HepG2 (cell line): ENCODE results near the gene NREP. TPM values are rescaled to one million over a fixed set of nuclear protein-coding genes. Genes with fewer than 3 reads are reported as not detected.

Experiments used
- FOXJ3 ChIP-seq: sonication (generic); formaldehyde crosslinking; IDR thresholded peaks from 2 replicates; pipeline ENCODE4 v1.4.0; 2020; ENCODE audit warnings: missing genetic modification reagents, mild to moderate bottlenecking, borderline replicate concordance
- HMGA1 ChIP-seq: sonication (generic); formaldehyde crosslinking; conservative IDR thresholded peaks from 2 replicates; pipeline ENCODE4 v1.4.0; 2020; ENCODE audit warnings: missing genetic modification reagents
- MTERF4 ChIP-seq: sonication (generic); formaldehyde crosslinking; IDR thresholded peaks from 2 replicates; pipeline ENCODE4 v1.8.0; 2023; ENCODE audit warnings: mild to moderate bottlenecking, missing genetic modification reagents
- REST ChIP-seq, 2 experiments: IDR thresholded peaks; 2 replicates each; pipeline ENCODE4 v1.6.1; 2011 to 2012; ENCODE audit warnings: low read length in 2 of 2, borderline replicate concordance in 1 of 2, low read depth in 1 of 2, mild to moderate bottlenecking in 1 of 2, moderate library complexity in 1 of 2
- SALL2 ChIP-seq: sonication (generic); formaldehyde crosslinking; IDR thresholded peaks from 2 replicates; pipeline ENCODE4 v1.8.1; 2023; ENCODE audit warnings: mild to moderate bottlenecking, missing genetic modification reagents, inconsistent platforms
- SAP130 ChIP-seq: IDR thresholded peaks from 2 replicates; pipeline ENCODE4 v1.6.1; 2016; ENCODE audit warnings: low read depth
- SP4 ChIP-seq: sonication (generic); formaldehyde crosslinking; IDR thresholded peaks from 2 replicates; pipeline ENCODE4 v1.8.1; 2023; ENCODE audit warnings: mild to moderate bottlenecking, missing genetic modification reagents
- TEAD3 ChIP-seq: optimal IDR thresholded peaks from 2 replicates; pipeline ENCODE3; 2016; ENCODE audit warnings: borderline replicate concordance
- TSC22D2 ChIP-seq: sonication (generic); formaldehyde crosslinking; IDR thresholded peaks from 2 replicates; pipeline ENCODE4 v1.5.1; 2020; ENCODE audit warnings: missing genetic modification reagents, mild to moderate bottlenecking, borderline replicate concordance
- ZFP82 ChIP-seq: sonication (generic); formaldehyde crosslinking; IDR thresholded peaks from 2 replicates; pipeline ENCODE4 v1.5.1; 2020; ENCODE audit warnings: mild to moderate bottlenecking, missing genetic modification reagents, borderline replicate concordance
- ZFX ChIP-seq: sonication (generic); formaldehyde crosslinking; IDR thresholded peaks from 2 replicates; pipeline ENCODE4 v1.4.0; 2020; ENCODE audit warnings: mild to moderate bottlenecking, low read depth, missing genetic modification reagents, moderate library complexity
- ZKSCAN1 ChIP-seq: fragments of 150-350 bp; IDR thresholded peaks from 2 replicates; pipeline ENCODE4 v1.6.1; 2014; ENCODE audit warnings: low read length
- ZNF225 ChIP-seq: sonication (generic); formaldehyde crosslinking; IDR thresholded peaks from 2 replicates; pipeline ENCODE4 v1.4.0; 2020; ENCODE audit warnings: mild to moderate bottlenecking, missing genetic modification reagents
- ZNF460 ChIP-seq: sonication (generic); formaldehyde crosslinking; IDR thresholded peaks from 2 replicates; pipeline ENCODE4 v1.5.1; 2020; ENCODE audit warnings: missing genetic modification reagents, mild to moderate bottlenecking, borderline replicate concordance
- ZNF670 ChIP-seq: sonication (generic); formaldehyde crosslinking; IDR thresholded peaks from 2 replicates; pipeline ENCODE4 v1.8.0; 2022; ENCODE audit warnings: mild to moderate bottlenecking, missing genetic modification reagents, borderline replicate concordance
- polyA plus RNA-seq, 8 experiments: library from polyadenylated mRNA; depleted of rRNA in 3 of 8; stranded (reverse) in 7 of 8; unstranded in 1 of 8; fragments of >200 nt; fragmentation: Illumina TruSeq in 4 of 8; extraction: Trizol in 4 of 8; gene quantifications; 2 replicates each; pipeline versions ENCODE4 v1.2.1 to v1.2.3, GENCODE V29; 2011 to 2016; ENCODE audit warnings: low read depth in 4 of 8, missing spikeins in 1 of 8, mixed read lengths in 1 of 8; ENCODE audit not compliant: insufficient read depth in 1 of 8
- total RNA-seq, 5 experiments: library from RNA; depleted of rRNA; stranded (reverse); fragments of >200 nt; fragmentation: Illumina TruSeq; extraction: Trizol; gene quantifications; 2 replicates each; pipeline ENCODE4 v1.2.3, GENCODE V29; 2016; ENCODE audit warnings: low read depth in 1 of 5
- TF ChIP-seq, protein P1 (sequence below): sonication (generic); formaldehyde crosslinking; IDR thresholded peaks from 2 replicates; pipeline ENCODE4 v1.4.0; 2020; ENCODE audit warnings: mild to moderate bottlenecking, missing genetic modification reagents
- TF ChIP-seq, protein P2 (sequence below): sonication (generic); formaldehyde crosslinking; IDR thresholded peaks from 2 replicates; pipeline ENCODE4 v1.4.0; 2020; ENCODE audit warnings: low read depth, mild to moderate bottlenecking, missing genetic modification reagents
- TF ChIP-seq, protein P3 (sequence below): IDR thresholded peaks from 2 replicates; pipeline ENCODE4 v1.6.1; 2016; ENCODE audit warnings: control low read depth
- TF ChIP-seq, protein P4 (sequence below): fragments of 450-650 bp; IDR thresholded peaks from 2 replicates; pipeline ENCODE4 v1.6.1; 2016

Gene NREP
- total and polyA plus RNA-seq, 2 of the 13 experiments (the other 11 are each of a cell fraction or from before 2014, with no cell fraction given): 40.5 to 102 TPM

GRCh38 chr5:111757355-111758283, 625 bp upstream of the NREP start (continued):
- no peak for TF ChIP-seq MTERF4 (CRISPR knock-in tag)
- peak; percentile 74 for TF ChIP-seq SAP130 (CRISPR knock-in tag)
- TF ChIP-seq FOXJ3 (CRISPR knock-in tag): no peak
- no peak for TF ChIP-seq ZKSCAN1
- peak; percentile 86 for TF ChIP-seq ZFX (CRISPR knock-in tag)
- TF ChIP-seq TSC22D2 (CRISPR knock-in tag): no peak
- no peak for TF ChIP-seq ZNF460 (CRISPR knock-in tag)
- TF ChIP-seq, protein P1, sequence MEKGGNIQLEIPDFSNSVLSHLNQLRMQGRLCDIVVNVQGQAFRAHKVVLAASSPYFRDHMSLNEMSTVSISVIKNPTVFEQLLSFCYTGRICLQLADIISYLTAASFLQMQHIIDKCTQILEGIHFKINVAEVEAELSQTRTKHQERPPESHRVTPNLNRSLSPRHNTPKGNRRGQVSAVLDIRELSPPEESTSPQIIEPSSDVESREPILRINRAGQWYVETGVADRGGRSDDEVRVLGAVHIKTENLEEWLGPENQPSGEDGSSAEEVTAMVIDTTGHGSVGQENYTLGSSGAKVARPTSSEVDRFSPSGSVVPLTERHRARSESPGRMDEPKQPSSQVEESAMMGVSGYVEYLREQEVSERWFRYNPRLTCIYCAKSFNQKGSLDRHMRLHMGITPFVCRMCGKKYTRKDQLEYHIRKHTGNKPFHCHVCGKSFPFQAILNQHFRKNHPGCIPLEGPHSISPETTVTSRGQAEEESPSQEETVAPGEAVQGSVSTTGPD: no peak
- no peak; a peak in 1 of 4 replicates for TF ChIP-seq REST (IDR thresholded peaks at IDR 0.05; ENCODE audit: borderline replicate concordance in 1 of 2, low read depth in 1 of 2, low read length in 2 of 2)
- no peak for TF ChIP-seq ZNF225
- 0 out of 2 replicates have a peak, but pooled peaks have one; percentile 27 for TF ChIP-seq ZNF670 (CRISPR knock-in tag)
- 0 out of 2 replicates have a peak, but pooled peaks have one; percentile 25 for TF ChIP-seq SALL2 (CRISPR knock-in tag)
- 0 out of 2 replicates have a peak, but pooled peaks have one; percentile 35 for TF ChIP-seq SP4 (CRISPR knock-in tag)
- TF ChIP-seq, protein P2, sequence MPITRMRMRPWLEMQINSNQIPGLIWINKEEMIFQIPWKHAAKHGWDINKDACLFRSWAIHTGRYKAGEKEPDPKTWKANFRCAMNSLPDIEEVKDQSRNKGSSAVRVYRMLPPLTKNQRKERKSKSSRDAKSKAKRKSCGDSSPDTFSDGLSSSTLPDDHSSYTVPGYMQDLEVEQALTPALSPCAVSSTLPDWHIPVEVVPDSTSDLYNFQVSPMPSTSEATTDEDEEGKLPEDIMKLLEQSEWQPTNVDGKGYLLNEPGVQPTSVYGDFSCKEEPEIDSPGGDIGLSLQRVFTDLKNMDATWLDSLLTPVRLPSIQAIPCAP (CRISPR knock-in tag): no peak
- no peak for TF ChIP-seq ZFP82
- no peak for TF ChIP-seq HMGA1 (CRISPR knock-in tag)
- TF ChIP-seq, protein P3, sequence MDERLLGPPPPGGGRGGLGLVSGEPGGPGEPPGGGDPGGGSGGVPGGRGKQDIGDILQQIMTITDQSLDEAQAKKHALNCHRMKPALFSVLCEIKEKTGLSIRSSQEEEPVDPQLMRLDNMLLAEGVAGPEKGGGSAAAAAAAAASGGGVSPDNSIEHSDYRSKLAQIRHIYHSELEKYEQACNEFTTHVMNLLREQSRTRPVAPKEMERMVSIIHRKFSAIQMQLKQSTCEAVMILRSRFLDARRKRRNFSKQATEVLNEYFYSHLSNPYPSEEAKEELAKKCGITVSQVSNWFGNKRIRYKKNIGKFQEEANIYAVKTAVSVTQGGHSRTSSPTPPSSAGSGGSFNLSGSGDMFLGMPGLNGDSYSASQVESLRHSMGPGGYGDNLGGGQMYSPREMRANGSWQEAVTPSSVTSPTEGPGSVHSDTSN: no peak
- TF ChIP-seq TEAD3 (CRISPR knock-in tag): no peak
- TF ChIP-seq, protein P4, sequence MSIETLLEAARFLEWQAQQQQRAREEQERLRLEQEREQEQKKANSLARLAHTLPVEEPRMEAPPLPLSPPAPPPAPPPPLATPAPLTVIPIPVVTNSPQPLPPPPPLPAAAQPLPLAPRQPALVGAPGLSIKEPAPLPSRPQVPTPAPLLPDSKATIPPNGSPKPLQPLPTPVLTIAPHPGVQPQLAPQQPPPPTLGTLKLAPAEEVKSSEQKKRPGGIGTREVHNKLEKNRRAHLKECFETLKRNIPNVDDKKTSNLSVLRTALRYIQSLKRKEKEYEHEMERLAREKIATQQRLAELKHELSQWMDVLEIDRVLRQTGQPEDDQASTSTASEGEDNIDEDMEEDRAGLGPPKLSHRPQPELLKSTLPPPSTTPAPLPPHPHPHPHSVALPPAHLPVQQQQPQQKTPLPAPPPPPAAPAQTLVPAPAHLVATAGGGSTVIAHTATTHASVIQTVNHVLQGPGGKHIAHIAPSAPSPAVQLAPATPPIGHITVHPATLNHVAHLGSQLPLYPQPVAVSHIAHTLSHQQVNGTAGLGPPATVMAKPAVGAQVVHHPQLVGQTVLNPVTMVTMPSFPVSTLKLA: no peak
